Measurements from ENCODE around the gene FAM9C. TPM values are rescaled to one million over a fixed set of nuclear protein-coding genes. Genes with fewer than 3 reads are reported as not detected.
"Not testable (repeated sequence)": the region's sequence is repeated elsewhere in the genome, so short reads cannot be mapped to it uniquely, and the experiment has no call there.

The FAM9C gene
- total and polyA plus RNA-seq, 11 donors: 0.20 to 2.6 (median 0.34) TPM; not detected in 5

- Histone ChIP-seq H3K27ac (no peak overlapping the region), H3K27me3 (peaks cover 0 to 18% (median 0%) of the 10 kb centered on the region in 9 donors), H3K4me3 (no peak overlapping the region), H3K36me3 (no peaks in the 10 kb centered on the region), H3K4me1 (peaks cover 0 to 12% (median under 1%) of the 10 kb centered on the region in 12 donors), H3K9me3 (no peaks in the 10 kb centered on the region)
- TF ChIP-seq POLR2A (IDR thresholded peaks at IDR 0.05): no peak
- TF ChIP-seq, protein P1, sequence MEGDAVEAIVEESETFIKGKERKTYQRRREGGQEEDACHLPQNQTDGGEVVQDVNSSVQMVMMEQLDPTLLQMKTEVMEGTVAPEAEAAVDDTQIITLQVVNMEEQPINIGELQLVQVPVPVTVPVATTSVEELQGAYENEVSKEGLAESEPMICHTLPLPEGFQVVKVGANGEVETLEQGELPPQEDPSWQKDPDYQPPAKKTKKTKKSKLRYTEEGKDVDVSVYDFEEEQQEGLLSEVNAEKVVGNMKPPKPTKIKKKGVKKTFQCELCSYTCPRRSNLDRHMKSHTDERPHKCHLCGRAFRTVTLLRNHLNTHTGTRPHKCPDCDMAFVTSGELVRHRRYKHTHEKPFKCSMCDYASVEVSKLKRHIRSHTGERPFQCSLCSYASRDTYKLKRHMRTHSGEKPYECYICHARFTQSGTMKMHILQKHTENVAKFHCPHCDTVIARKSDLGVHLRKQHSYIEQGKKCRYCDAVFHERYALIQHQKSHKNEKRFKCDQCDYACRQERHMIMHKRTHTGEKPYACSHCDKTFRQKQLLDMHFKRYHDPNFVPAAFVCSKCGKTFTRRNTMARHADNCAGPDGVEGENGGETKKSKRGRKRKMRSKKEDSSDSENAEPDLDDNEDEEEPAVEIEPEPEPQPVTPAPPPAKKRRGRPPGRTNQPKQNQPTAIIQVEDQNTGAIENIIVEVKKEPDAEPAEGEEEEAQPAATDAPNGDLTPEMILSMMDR (IDR thresholded peaks at IDR 0.05): no peak
- no peak for DNase-seq
- intact Hi-C loops (cut with DNase I): no loop called here
- ATAC-seq: no peak
- 87 to 100% (median 97%) methylated on average over 3 of the region's 3 CpGs for WGBS, 4 donors
Observed at GRCh38 chrX:13023567-13023966, 20.9 kb downstream of the FAM9C start.

DNA sequence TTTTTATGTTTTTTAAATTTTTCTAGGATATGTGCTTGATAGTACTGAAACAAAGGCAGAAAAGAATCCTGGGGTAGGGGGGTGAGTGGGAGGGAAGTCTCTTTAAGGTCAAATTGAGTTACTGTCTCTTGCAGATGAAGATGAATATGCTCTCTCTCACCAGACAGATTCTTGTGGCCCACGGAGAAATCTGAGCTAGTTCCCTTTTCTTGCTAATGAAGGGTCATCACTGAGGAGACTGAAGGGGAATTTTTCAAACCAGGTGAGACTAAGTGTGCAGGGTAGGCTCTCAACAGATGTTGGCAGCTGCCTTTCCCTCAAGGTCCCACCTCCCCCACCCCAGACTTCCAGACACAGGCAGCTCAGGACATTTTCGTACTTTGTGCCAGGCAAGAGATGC, 21.5 kb downstream of the FAM9C start:
- no peak for DNase-seq
- Histone ChIP-seq H3K4me1 (peaks cover 0 to 10% (median 0%) of the 10 kb centered on the region in 12 donors), H3K27me3 (peaks cover 0 to 18% (median 0%) of the 10 kb centered on the region in 9 donors), H3K27ac (no peak overlapping the region), H3K4me3 (no peak overlapping the region), H3K36me3 (no peaks in the 10 kb centered on the region), H3K9me3 (no peaks in the 10 kb centered on the region)
- intact Hi-C loops (cut with DNase I): no loop called here
- WGBS, 4 donors: 58 to 74% (median 67%) methylated on average over 2 of the region's 2 CpGs
- no peak for TF ChIP-seq POLR2A (IDR thresholded peaks at IDR 0.05)
- TF ChIP-seq, protein P1 (IDR thresholded peaks at IDR 0.05): no peak
- no peak for ATAC-seq

DNA sequence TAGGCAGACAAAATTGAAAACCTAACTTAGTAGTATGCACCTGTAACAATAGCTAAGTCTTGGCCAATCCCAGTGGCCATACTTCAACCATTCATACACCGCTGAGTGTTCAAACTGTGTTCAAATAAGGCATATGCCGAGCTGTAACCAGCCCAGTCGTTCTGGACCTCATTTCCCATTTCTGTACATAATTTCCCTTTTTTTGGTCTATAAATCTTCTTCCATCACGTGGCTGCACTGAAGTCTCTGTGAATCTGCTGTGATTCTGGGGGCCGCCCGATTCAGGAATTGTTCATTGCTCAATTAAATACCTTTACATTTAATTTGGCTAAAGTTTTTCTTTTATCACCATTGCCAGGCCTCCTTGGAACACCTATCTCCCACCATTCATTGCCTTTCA, 27.7 kb downstream of the FAM9C start:
- H3K27me3 ChIP-seq; ATAC-seq; DNase-seq; H3K9me3 ChIP-seq; H3K36me3 ChIP-seq; intact Hi-C loops (cut with DNase I); H3K4me3 ChIP-seq: not testable (repeated sequence)
- 83 to 95% (median 88%) methylated on average over 6 of the region's 6 CpGs for WGBS, 4 donors
- H3K27ac ChIP-seq: peak overlapping the region in 1 of 12 donors; percentile 77
- peaks cover 0 to 37% (median 5%) of the 10 kb centered on the region in 12 donors for H3K4me1 ChIP-seq

- H3K4me1 ChIP-seq: peaks cover 0 to 37% (median 5%) of the 10 kb centered on the region in 12 donors
- intact Hi-C loops (cut with DNase I): no loop called here
- 68 to 88% (median 74%) methylated on average over 3 of the region's 3 CpGs for WGBS, 4 donors
- peaks cover 0 to 7% (median 0%) of the 10 kb centered on the region in 9 donors for H3K27me3 ChIP-seq
- ATAC-seq (peak in 3 of 4 donors; percentile 50 to 53 (median 52)), DNase-seq (no peak)
- no peak overlapping the region for H3K4me3 ChIP-seq
- H3K9me3 ChIP-seq: no peaks in the 10 kb centered on the region
- peak overlapping the region in 1 of 12 donors; percentile 85 for H3K27ac ChIP-seq
- no peaks in the 10 kb centered on the region for H3K36me3 ChIP-seq
- no peak for TF ChIP-seq POLR2A (IDR thresholded peaks at IDR 0.05)
- TF ChIP-seq, protein P1 (IDR thresholded peaks at IDR 0.05): no peak
Observed at GRCh38 chrX:13015536-13016236, 28.7 kb downstream of the FAM9C start.

Data from heart left ventricle (tissue), 16 donors.